ENCODE data around the gene MAST4. TPM values are rescaled to one million over a fixed set of nuclear protein-coding genes. Genes with fewer than 3 reads are reported as not detected.

MAST4 gene
- total RNA-seq, 1 donor from 2014 or later: 36.3 TPM

DNA sequence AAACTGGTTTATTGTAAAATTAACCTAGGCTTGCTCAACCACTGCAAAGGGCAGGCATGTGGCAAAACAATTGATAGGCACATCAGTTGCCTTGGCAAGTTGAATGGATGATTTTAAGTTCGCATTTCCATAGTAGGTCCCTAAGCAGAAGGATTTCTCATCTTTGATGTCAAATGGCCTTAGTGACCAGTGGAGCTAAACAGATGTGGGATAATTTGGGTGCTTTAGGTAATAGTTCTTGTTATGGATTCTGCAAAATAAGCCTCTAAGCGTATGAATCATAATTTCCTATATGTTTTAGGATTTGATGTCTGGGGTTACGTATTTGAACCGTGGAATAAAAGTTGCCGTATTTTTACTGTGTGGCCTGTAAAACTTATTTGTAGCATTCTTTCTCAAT, 418.0 kb downstream of the MAST4 start:
- no peak for DNase-seq (ENCODE audit: low read depth, low spot score)

GRCh38 chr5:67014957-67015400, 418.8 kb downstream of the MAST4 start:
- peak; percentile 86 for DNase-seq (ENCODE audit: low read depth, low spot score)

GRCh38 chr5:67015541-67016191, 419.5 kb downstream of the MAST4 start:
- DNase-seq (ENCODE audit: low read depth, low spot score): peak; percentile 73

- DNase-seq (ENCODE audit: low read depth, low spot score): no peak
Observed at GRCh38 chr5:67019065-67019845, 423.1 kb downstream of the MAST4 start.

DNA sequence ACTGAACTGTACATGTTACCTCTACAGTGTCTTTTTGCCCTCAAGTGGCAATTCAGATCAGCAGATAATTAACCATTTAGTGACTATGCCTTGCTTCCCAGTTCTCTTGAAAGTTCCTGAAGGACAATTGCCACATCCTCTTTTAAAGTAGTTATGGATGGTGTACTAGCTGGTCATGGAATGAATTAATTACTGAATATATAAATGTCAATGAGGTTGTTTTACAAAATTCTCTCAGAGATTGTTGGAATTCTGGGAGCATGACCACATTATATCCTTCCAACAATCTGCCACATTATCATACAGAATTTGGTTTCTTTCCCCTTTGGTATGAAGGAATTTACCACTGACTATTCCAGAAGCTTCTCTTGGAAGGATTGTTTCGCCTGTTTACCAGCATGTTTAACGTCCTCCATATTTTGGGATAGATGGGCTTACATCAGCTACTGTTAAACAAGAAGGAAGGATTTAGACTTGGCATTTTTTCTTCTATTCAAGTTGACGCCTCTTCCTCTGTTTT, 424.0 kb downstream of the MAST4 start:
- no peak for DNase-seq (ENCODE audit: low read depth, low spot score)

DNA sequence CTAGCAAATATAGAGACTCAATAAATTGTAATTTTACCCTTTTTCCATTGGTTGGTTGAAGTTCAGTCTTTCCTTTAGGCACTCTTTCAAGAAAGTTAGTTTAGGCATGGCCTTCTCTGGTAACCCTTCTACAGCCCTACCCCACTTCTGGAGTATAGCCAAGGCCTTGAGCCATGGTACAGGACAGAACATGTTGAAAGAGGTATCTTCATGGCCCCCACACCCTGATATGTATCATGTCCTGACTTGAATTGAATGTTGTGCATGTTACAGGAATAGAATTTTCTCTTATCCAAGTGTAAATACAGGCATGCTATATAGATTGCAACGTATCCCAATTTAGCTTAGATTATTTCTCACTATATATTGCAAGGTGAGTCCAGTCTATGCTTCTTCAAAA, 424.8 kb downstream of the MAST4 start:
- no peak for DNase-seq (ENCODE audit: low read depth, low spot score)

DNA sequence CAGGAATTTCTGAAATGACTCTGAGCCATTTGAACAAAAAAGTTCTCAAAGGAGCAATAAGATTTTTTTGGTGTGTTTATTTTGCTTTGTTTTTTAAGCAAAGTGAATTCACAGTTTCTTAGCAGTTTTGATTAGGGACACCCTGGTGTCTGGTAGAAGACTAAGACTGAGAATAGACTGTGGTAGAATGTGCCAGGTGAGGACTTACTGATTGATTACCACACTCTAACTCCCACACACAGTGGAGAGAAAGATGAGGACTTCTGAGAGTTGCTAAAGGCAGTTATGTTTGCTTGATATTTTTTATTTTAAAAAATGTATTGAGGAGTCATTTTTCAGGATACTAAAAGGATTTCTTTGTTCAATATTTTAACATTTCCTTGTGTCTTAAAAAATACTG, 425.3 kb downstream of the MAST4 start:
- DNase-seq (ENCODE audit: low read depth, low spot score): no peak

GRCh38 chr5:67021962-67022361, 425.8 kb downstream of the MAST4 start:
- no peak for DNase-seq (ENCODE audit: low read depth, low spot score)

DNA sequence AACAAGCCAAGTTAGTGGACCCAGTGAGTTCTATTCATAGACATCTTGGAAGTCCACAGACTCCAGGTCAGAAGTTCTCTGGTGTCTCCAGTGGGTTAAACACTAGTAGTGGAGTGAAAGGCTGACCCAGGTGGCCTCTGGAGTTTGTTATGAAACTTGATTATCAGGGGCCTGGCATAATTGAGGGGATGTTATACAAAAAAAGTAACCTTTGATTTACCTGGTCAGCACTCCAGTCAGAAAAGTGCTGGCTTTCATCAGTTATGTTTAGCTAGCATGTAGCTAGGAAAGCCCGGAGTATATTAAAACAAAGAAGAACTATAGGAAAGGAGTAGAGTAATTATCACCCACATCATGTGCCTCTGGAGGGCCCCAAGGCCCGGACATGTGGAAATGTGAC, 429.3 kb downstream of the MAST4 start:
- no peak for DNase-seq (ENCODE audit: low read depth, low spot score)

DNA sequence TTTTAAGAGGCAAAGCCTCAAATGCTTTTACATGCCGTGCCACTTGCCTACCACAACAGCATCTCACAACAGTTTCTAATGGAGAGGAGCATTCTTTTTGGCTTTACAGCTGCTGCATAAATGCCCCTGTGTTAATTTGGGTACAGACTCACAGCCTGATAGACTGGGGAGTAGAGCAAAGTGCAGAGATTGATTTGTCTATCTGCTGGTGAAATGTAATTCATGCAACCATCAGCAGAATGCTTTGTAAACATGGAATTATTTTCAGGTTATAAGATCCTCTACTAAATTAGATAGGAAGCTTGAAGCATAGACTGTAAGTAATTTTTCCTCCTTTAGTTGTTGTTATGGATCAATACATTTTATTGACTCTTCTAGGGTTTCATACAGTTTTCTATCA, 430.1 kb downstream of the MAST4 start:
- no peak for DNase-seq (ENCODE audit: low read depth, low spot score)

GRCh38 chr5:67027171-67027570, 431.0 kb downstream of the MAST4 start:
- no peak for DNase-seq (ENCODE audit: low read depth, low spot score)

GRCh38 chr5:67028371-67028770, 432.2 kb downstream of the MAST4 start:
- no peak for DNase-seq (ENCODE audit: low read depth, low spot score)

GRCh38 chr5:67028941-67029340, 432.7 kb downstream of the MAST4 start:
- DNase-seq (ENCODE audit: low read depth, low spot score): no peak

DNA sequence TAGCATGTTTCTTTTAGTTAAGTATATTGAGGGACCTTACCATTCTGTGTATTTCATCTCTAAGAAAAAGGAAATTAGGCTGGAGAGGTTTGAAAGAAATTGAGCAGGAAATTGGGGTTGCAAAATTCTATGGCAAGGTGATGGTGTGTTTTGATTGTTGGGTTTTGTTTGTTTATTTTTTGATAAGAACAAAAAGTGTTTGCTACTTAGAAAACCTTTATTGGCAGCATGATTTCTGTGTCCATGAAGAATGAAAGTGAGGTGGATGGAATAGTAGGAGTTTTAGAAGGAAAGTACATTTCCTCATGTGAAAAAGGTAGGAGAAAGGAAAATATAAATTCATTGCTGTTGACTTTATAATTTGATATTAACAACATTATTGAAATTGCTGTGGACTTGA, 433.3 kb downstream of the MAST4 start:
- DNase-seq (ENCODE audit: low read depth, low spot score): no peak

DNA sequence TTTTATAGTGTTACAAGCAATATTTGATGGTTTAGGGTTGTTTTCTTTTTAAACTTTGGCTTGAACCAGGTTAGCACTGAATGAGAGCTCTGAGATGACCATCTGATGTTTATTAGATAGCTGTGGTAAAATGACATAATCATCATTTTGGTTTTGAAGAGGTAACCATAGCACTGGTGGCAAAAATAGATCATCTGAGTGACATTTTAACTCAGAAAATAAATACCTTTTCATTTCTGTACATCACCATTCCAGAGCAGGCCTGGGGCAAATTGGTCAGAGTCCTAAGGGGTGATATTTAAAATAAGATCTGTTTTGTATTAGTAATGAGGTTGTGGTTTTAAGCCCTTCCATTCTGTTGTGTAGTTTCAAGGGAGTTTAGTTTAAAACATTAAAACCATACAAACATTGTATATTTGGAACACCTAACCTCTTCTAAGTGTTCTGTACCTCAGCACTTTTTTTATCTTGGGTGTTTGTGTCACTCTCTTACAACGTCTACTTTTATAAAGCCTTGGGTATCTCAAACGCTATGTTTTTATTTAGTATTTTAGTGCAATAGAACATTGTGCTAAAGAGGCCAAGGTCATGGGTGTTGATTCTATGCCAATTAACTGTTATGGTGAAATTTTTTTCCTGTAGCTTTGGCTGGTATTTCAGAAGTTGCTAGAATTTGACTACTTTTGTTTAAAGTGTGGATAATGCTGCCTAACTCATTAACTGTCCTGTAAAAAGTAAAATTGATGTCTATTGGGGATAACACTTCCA, 434.3 kb downstream of the MAST4 start:
- no peak for DNase-seq (ENCODE audit: low read depth, low spot score)

DNA sequence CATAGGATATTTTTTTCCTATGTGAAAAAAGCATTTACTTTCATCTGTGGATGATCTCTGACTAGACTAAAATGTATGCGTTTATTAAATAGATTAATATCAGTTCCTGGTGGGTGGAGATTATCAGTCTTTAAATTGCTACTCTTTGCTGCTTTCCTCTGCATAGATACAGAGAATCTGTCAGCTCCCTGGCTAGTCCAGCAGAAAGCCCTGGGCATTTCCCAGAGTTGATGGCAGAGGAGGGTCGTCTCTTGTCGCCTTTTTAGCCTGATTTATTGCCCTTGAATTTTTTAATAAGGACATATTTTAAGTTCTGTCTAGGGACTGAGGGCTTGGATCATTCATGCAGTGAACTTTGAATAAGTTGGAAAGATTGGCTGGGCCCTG, 434.9 kb downstream of the MAST4 start:
- no peak for DNase-seq (ENCODE audit: low read depth, low spot score)

DNA sequence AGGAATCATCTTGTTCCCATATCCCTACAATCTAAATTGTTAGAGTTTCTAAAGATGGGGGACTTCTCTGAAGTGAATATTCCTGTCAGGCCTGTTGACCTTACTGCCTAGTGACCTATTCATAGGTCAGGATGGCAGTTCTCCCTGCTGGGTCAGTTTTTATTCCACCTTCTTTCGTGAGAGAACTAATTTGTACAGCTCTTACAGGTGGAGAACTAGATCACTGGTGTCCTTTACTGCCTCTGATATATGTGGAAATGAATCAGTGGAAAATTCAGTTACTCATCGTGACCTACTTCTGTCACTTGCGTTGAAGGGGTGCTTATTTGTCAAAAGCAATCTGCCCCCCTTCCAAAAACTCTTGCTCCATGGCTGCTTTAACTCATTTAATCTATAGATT, 435.5 kb downstream of the MAST4 start:
- no peak for DNase-seq (ENCODE audit: low read depth, low spot score)

- no peak for DNase-seq (ENCODE audit: low read depth, low spot score)
Observed at GRCh38 chr5:67032921-67033664, 436.9 kb downstream of the MAST4 start.

GRCh38 chr5:67033880-67034651, 437.9 kb downstream of the MAST4 start:
- DNase-seq (ENCODE audit: low read depth, low spot score): no peak

DNA sequence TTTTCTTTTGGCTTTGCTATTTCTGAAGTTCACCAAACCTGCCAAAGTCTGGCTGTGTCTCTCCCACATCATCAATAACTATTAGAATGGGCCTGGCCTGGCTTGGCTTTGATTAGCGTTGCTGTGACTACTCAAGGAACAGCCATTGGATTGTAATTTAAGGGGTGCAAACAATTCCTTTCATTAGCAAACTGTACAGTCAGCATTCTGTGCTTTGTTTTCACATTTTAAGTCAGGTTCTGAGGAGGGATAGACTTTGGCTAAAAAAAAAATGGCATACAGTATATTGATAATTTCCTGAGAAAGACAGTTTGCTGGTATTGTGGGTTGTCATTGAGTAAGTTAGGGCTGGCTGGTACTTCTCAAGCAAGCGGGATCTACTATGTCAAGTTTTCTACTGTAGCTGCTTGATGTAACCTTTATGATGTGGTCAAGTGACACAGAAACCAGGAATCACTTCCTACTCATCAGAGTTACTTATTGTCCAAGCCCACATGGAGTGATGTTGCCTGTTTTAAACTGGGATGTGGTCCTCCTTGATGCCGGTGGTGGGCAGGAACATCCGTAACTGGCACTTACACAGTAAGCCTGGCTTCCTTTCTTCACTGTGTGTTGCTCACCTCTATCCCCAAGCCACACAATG, 439.0 kb downstream of the MAST4 start:
- no peak for DNase-seq (ENCODE audit: low read depth, low spot score)

All from pulmonary artery endothelial cell (primary cell).